GM12878 (cell line): ENCODE results near the gene SLC2A4RG. TPM values are rescaled to one million over a fixed set of nuclear protein-coding genes. Genes with fewer than 3 reads are reported as not detected.
A peak's percentile ranks its signal among the peaks of the same experiment; 100 is the strongest.

Experiments used
- ATF7 ChIP-seq: fragments of 450-650 bp; IDR thresholded peaks from 2 replicates; pipeline ENCODE4 v1.6.1; 2016; ENCODE audit warnings: low read depth, mild to moderate bottlenecking
- CREM ChIP-seq: IDR thresholded peaks from 2 replicates; pipeline ENCODE4 v1.6.1; 2014; ENCODE audit warnings: antibody characterized with exemption, low read depth
- EGR1 ChIP-seq, 2 experiments: IDR thresholded peaks; 1 replicate in 1 of 2; 2 replicates in 1 of 2; pipeline ENCODE4 v1.6.1; 2011 to 2012; ENCODE audit warnings: low read depth in 2 of 2, low read length in 2 of 2, borderline replicate concordance in 1 of 2, mild to moderate bottlenecking in 1 of 2, moderate library complexity in 1 of 2
- ESRRA ChIP-seq: IDR thresholded peaks from 2 replicates; pipeline ENCODE4 v1.6.1; 2012; ENCODE audit warnings: mild to moderate bottlenecking, low read length, improper control_type of control experiment
- ETV6 ChIP-seq, 2 experiments: fragments of 450-650 bp in 1 of 2; IDR thresholded peaks in 1 of 2; conservative IDR thresholded peaks in 1 of 2; 2 replicates each; pipeline ENCODE4 v1.6.1; 2014; ENCODE audit warnings: antibody characterized with exemption in 1 of 2, borderline replicate concordance in 1 of 2, low read depth in 1 of 2, mild to moderate bottlenecking in 1 of 2, moderate library complexity in 1 of 2
- GABPA ChIP-seq: IDR thresholded peaks from 2 replicates; pipeline ENCODE4 v1.6.1; 2014; ENCODE audit warnings: antibody characterized with exemption, low read depth, mild to moderate bottlenecking, inconsistent platforms
- GATAD2B ChIP-seq: fragments of 450-650 bp; conservative IDR thresholded peaks from 2 replicates; pipeline ENCODE4 v1.6.1; 2017; ENCODE audit warnings: low read depth, mild to moderate bottlenecking, moderate library complexity
- HDAC6 ChIP-seq: fragments of 200-600 bp; sonication (generic); IDR thresholded peaks from one replicate; pipeline ENCODE4 v1.8.0; 2017; ENCODE audit warnings: antibody characterized with exemption; ENCODE audit not compliant: unreplicated experiment
- IKZF1 ChIP-seq: fragments of 450-650 bp; conservative IDR thresholded peaks from 2 replicates; pipeline ENCODE4 v1.6.1; 2017; ENCODE audit warnings: antibody characterized with exemption, mild to moderate bottlenecking
- JUNB ChIP-seq: IDR thresholded peaks from 2 replicates; pipeline ENCODE4 v1.6.1; 2016; ENCODE audit warnings: antibody characterized with exemption, mild to moderate bottlenecking
- RB1 ChIP-seq: fragments of 450-650 bp; formaldehyde crosslinking; IDR thresholded peaks from 2 replicates; pipeline ENCODE4 v1.6.1; 2017; ENCODE audit warnings: mild to moderate bottlenecking, borderline replicate concordance
- RBBP5 ChIP-seq: fragments of 200-600 bp; sonication (generic); conservative IDR thresholded peaks from 2 replicates; pipeline ENCODE4 v1.6.1; 2016
- SMC3 ChIP-seq: IDR thresholded peaks from 2 replicates; pipeline ENCODE4 v1.6.1; 2011; ENCODE audit warnings: low read length, improper control_type of control experiment, borderline replicate concordance
- SPI1 ChIP-seq: IDR thresholded peaks from 2 replicates; pipeline ENCODE4 v1.6.1; 2011; ENCODE audit warnings: low read depth, mild to moderate bottlenecking, low read length, moderate library complexity, borderline replicate concordance; ENCODE audit not compliant: insufficient read depth
- SREBF1 ChIP-seq: IDR thresholded peaks from 2 replicates; pipeline ENCODE4 v1.6.1; 2012; ENCODE audit warnings: mild to moderate bottlenecking, low read length
- TBL1XR1 ChIP-seq: IDR thresholded peaks from 2 replicates; pipeline ENCODE4 v1.6.1; 2012; ENCODE audit warnings: low read depth, low read length, improper control_type of control experiment
- polyA plus RNA-seq, 11 experiments: library from polyadenylated mRNA; depleted of rRNA in 4 of 11; unstranded in 6 of 11; stranded (reverse) in 5 of 11; fragments of >200 nt; fragmentation: Nextera tagmentation in 4 of 11; fragmentation: Illumina TruSeq in 1 of 11; extraction: Ambion mirVana in 4 of 11; extraction: Trizol in 1 of 11; gene quantifications; 1 replicate in 1 of 11; 2 replicates in 10 of 11; pipeline versions ENCODE4 v1.2.1 to v1.2.3, GENCODE V29; 2011 to 2016; ENCODE audit warnings: inconsistent platforms in 2 of 11, missing spikeins in 2 of 11, low read depth in 1 of 11
- total RNA-seq, 4 experiments: library from RNA; depleted of rRNA in 3 of 4; stranded (reverse); fragments of >200 nt in 3 of 4; fragmentation: Illumina TruSeq in 1 of 4; extraction: Trizol in 1 of 4; gene quantifications; 2 replicates each; pipeline versions ENCODE4 v1.2.1 to v1.2.3, GENCODE V29; 2013 to 2021
- TF ChIP-seq, protein P1 (sequence below): fragments of 450-650 bp; formaldehyde crosslinking; IDR thresholded peaks from 2 replicates; pipeline ENCODE4 v1.4.0; 2020; ENCODE audit warnings: mild to moderate bottlenecking, moderate library complexity
- TF ChIP-seq, protein P2 (sequence below): fragments of 450-650 bp; IDR thresholded peaks from 2 replicates; pipeline ENCODE4 v1.6.1; 2017; ENCODE audit warnings: mild to moderate bottlenecking, low read depth, inconsistent platforms; ENCODE audit not compliant: poor library complexity, severe bottlenecking
- TF ChIP-seq, protein P3 (sequence below): fragments of 450-650 bp; formaldehyde crosslinking; IDR thresholded peaks from 2 replicates; pipeline ENCODE4 v1.5.0; 2022; ENCODE audit warnings: mild to moderate bottlenecking, missing genetic modification characterization
- TF ChIP-seq, protein P4 (sequence below): IDR thresholded peaks from 2 replicates; pipeline ENCODE4 v1.6.1; 2012; ENCODE audit warnings: low read depth, low read length, improper control_type of control experiment

Gene SLC2A4RG
- total and polyA plus RNA-seq, 10 of the 15 experiments (the other 5 are each of a cell fraction or from before 2014, with no cell fraction given): 0.34 to 65.9 (median 13.3) TPM

DNA sequence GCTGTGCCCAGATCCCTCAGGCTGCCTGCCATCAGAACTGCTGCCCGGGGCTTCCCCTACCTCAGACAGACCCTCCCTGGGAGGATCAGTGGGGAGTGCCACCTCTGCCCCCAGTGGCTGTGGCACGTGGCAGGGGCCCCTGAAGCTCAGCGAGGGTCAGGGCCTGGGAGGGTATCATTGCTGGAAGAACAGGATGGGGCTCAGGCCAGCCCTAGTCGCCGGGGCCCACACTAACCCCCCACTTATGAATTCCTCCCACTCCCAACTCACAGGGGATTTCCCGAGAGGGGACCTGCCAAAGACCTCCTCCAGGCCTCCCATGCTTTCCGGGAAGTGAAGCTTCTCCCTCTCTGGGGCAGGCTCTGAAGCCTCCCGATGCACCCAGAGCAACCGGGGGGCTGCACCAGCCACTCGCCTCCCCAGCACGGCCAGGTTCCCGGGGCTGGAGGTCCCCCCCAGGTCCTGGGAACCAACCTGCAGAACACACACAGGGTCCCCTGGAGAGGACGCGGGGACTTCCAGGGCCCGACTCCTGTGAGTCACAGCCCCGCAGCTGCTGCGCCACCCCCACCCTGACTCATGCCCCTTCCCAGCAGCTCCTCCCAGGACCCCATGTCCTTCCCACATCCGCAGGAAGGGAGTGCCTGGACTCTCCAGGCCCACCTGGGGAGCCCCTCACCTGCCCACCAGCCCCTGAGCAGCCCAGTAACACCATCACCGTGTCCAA lies 40.7 kb upstream of the SLC2A4RG start (continued):
- TF ChIP-seq, protein P1, sequence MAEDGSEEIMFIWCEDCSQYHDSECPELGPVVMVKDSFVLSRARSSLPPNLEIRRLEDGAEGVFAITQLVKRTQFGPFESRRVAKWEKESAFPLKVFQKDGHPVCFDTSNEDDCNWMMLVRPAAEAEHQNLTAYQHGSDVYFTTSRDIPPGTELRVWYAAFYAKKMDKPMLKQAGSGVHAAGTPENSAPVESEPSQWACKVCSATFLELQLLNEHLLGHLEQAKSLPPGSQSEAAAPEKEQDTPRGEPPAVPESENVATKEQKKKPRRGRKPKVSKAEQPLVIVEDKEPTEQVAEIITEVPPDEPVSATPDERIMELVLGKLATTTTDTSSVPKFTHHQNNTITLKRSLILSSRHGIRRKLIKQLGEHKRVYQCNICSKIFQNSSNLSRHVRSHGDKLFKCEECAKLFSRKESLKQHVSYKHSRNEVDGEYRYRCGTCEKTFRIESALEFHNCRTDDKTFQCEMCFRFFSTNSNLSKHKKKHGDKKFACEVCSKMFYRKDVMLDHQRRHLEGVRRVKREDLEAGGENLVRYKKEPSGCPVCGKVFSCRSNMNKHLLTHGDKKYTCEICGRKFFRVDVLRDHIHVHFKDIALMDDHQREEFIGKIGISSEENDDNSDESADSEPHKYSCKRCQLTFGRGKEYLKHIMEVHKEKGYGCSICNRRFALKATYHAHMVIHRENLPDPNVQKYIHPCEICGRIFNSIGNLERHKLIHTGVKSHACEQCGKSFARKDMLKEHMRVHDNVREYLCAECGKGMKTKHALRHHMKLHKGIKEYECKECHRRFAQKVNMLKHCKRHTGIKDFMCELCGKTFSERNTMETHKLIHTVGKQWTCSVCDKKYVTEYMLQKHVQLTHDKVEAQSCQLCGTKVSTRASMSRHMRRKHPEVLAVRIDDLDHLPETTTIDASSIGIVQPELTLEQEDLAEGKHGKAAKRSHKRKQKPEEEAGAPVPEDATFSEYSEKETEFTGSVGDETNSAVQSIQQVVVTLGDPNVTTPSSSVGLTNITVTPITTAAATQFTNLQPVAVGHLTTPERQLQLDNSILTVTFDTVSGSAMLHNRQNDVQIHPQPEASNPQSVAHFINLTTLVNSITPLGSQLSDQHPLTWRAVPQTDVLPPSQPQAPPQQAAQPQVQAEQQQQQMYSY (CRISPR knock-in tag): no peak
- no peak for TF ChIP-seq ESRRA
- TF ChIP-seq HDAC6: no peak
- TF ChIP-seq ATF7: no peak
- peak in 1 of 2 experiments; percentile 46; a peak in 1 of 3 replicates for TF ChIP-seq EGR1 (IDR thresholded peaks at IDR 0.05; ENCODE audit: borderline replicate concordance in 1 of 2, low read depth in 2 of 2, low read length in 2 of 2)
- peak; percentile 88 for TF ChIP-seq IKZF1
- TF ChIP-seq TBL1XR1: no peak
- no peak for TF ChIP-seq RB1
- TF ChIP-seq RBBP5: no peak
- TF ChIP-seq, protein P2, sequence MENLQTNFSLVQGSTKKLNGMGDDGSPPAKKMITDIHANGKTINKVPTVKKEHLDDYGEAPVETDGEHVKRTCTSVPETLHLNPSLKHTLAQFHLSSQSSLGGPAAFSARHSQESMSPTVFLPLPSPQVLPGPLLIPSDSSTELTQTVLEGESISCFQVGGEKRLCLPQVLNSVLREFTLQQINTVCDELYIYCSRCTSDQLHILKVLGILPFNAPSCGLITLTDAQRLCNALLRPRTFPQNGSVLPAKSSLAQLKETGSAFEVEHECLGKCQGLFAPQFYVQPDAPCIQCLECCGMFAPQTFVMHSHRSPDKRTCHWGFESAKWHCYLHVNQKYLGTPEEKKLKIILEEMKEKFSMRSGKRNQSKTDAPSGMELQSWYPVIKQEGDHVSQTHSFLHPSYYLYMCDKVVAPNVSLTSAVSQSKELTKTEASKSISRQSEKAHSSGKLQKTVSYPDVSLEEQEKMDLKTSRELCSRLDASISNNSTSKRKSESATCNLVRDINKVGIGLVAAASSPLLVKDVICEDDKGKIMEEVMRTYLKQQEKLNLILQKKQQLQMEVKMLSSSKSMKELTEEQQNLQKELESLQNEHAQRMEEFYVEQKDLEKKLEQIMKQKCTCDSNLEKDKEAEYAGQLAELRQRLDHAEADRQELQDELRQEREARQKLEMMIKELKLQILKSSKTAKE: no peak
- TF ChIP-seq, protein P3, sequence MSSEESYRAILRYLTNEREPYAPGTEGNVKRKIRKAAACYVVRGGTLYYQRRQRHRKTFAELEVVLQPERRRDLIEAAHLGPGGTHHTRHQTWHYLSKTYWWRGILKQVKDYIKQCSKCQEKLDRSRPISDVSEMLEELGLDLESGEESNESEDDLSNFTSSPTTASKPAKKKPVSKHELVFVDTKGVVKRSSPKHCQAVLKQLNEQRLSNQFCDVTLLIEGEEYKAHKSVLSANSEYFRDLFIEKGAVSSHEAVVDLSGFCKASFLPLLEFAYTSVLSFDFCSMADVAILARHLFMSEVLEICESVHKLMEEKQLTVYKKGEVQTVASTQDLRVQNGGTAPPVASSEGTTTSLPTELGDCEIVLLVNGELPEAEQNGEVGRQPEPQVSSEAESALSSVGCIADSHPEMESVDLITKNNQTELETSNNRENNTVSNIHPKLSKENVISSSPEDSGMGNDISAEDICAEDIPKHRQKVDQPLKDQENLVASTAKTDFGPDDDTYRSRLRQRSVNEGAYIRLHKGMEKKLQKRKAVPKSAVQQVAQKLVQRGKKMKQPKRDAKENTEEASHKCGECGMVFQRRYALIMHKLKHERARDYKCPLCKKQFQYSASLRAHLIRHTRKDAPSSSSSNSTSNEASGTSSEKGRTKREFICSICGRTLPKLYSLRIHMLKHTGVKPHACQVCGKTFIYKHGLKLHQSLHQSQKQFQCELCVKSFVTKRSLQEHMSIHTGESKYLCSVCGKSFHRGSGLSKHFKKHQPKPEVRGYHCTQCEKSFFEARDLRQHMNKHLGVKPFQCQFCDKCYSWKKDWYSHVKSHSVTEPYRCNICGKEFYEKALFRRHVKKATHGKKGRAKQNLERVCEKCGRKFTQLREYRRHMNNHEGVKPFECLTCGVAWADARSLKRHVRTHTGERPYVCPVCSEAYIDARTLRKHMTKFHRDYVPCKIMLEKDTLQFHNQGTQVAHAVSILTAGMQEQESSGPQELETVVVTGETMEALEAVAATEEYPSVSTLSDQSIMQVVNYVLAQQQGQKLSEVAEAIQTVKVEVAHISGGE (CRISPR knock-in tag): no peak
- no peak for TF ChIP-seq SREBF1
- no peak for TF ChIP-seq SPI1
- peak; percentile 39; the same call in 1 of the 2 replicates for TF ChIP-seq GATAD2B
- no peak for TF ChIP-seq SMC3
- TF ChIP-seq, protein P4, sequence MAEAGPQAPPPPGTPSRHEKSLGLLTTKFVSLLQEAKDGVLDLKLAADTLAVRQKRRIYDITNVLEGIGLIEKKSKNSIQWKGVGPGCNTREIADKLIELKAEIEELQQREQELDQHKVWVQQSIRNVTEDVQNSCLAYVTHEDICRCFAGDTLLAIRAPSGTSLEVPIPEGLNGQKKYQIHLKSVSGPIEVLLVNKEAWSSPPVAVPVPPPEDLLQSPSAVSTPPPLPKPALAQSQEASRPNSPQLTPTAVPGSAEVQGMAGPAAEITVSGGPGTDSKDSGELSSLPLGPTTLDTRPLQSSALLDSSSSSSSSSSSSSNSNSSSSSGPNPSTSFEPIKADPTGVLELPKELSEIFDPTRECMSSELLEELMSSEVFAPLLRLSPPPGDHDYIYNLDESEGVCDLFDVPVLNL: no peak
- TF ChIP-seq JUNB: peak; percentile 39; the same call in 1 of the 2 replicates
- no peak for TF ChIP-seq ETV6 (conservative IDR thresholded peaks at IDR 0.05 in 1 of 2, IDR thresholded peaks at IDR 0.05 in 1 of 2; ENCODE audit: borderline replicate concordance in 1 of 2, low read depth in 1 of 2)
- TF ChIP-seq CREM: peak; percentile 36; the same call in 1 of the 2 replicates
- TF ChIP-seq GABPA: no peak
